A673 (cell line): ENCODE measurements around the gene DEFB124.

Experiments
- EZH2 ChIP-seq: fragments of 200-600 bp; sonication (generic); IDR thresholded peaks from 2 replicates; pipeline ENCODE4 v1.6.1; 2017; ENCODE audit warnings: borderline replicate concordance, low read depth, mild to moderate bottlenecking, mixed read lengths, antibody characterized with exemption, low read length; ENCODE audit not compliant: poor library complexity, severe bottlenecking
- TF ChIP-seq, protein P1 (sequence below): fragments of 300-800, 200-600 bp; sonication (generic); conservative IDR thresholded peaks from 2 replicates; pipeline ENCODE4 v1.5.1; 2017; ENCODE audit warnings: low read depth, mild to moderate bottlenecking, antibody characterized with exemption, low read length, moderate library complexity, mixed read lengths

DNA sequence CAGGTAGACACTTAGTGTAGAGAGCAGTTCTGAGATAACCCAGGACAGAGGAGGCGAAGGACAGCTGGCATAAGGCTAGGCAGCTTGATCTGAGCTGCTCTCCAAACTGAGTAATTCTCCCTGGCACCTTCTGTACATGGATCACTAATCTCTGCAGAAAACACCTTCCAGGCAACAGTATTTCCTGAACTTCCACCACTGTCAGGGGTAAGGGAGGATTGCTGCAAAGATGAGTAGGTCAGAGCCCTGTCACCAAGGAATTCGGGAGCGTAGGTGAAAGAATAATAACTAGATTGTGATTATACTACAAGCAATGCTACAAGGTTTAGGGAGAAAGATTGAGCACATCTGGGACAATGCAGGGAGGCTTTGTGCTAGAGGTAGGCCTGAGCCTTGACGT, 41.2 kb upstream of the DEFB124 start:
- TF ChIP-seq, protein P1, sequence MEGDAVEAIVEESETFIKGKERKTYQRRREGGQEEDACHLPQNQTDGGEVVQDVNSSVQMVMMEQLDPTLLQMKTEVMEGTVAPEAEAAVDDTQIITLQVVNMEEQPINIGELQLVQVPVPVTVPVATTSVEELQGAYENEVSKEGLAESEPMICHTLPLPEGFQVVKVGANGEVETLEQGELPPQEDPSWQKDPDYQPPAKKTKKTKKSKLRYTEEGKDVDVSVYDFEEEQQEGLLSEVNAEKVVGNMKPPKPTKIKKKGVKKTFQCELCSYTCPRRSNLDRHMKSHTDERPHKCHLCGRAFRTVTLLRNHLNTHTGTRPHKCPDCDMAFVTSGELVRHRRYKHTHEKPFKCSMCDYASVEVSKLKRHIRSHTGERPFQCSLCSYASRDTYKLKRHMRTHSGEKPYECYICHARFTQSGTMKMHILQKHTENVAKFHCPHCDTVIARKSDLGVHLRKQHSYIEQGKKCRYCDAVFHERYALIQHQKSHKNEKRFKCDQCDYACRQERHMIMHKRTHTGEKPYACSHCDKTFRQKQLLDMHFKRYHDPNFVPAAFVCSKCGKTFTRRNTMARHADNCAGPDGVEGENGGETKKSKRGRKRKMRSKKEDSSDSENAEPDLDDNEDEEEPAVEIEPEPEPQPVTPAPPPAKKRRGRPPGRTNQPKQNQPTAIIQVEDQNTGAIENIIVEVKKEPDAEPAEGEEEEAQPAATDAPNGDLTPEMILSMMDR = no peak
- TF ChIP-seq EZH2 = no peak
